HEK293 (cell line): ENCODE results near the gene RALA.

Experiments
- GLIS2 ChIP-seq: fragments of 450-650 bp; formaldehyde crosslinking; IDR thresholded peaks from 2 replicates; pipeline ENCODE4 v1.5.1; 2016; ENCODE audit warnings: missing biosample characterization, missing genetic modification characterization
- YY1 ChIP-seq: fragments of 450-650 bp; formaldehyde crosslinking; IDR thresholded peaks from 2 replicates; pipeline ENCODE4 v1.5.1; 2018; ENCODE audit warnings: missing biosample characterization, missing genetic modification characterization
- ZBTB49 ChIP-seq: fragments of 450-650 bp; formaldehyde crosslinking; IDR thresholded peaks from 2 replicates; pipeline ENCODE4 v1.5.1; 2016; ENCODE audit warnings: missing biosample characterization, missing genetic modification characterization, low read depth
- ZFP69B ChIP-seq: fragments of 450-650 bp; formaldehyde crosslinking; IDR thresholded peaks from 2 replicates; pipeline ENCODE4 v1.5.1; 2016; ENCODE audit warnings: missing biosample characterization, missing genetic modification characterization
- ZNF24 ChIP-seq: fragments of 450-650 bp; formaldehyde crosslinking; IDR thresholded peaks from 2 replicates; pipeline ENCODE4 v1.5.1; 2016; ENCODE audit warnings: missing biosample characterization, missing genetic modification characterization
- ZNF366 ChIP-seq: fragments of 450-650 bp; formaldehyde crosslinking; conservative IDR thresholded peaks from 2 replicates; pipeline ENCODE4 v1.5.1; 2016; ENCODE audit warnings: missing biosample characterization, missing genetic modification characterization
- ZNF48 ChIP-seq: fragments of 450-650 bp; formaldehyde crosslinking; IDR thresholded peaks from 2 replicates; pipeline ENCODE4 v1.5.1; 2016; ENCODE audit warnings: missing biosample characterization, missing genetic modification characterization
- ZNF530 ChIP-seq: fragments of 450-650 bp; formaldehyde crosslinking; IDR thresholded peaks from 2 replicates; pipeline ENCODE4 v1.5.1; 2016; ENCODE audit warnings: low read depth, missing biosample characterization, missing genetic modification characterization
- ZNF704 ChIP-seq: fragments of 450-650 bp; formaldehyde crosslinking; IDR thresholded peaks from 2 replicates; pipeline ENCODE4 v1.5.1; 2016; ENCODE audit warnings: missing biosample characterization, missing genetic modification characterization
- TF ChIP-seq, protein P1 (sequence below): fragments of 450-650 bp; formaldehyde crosslinking; IDR thresholded peaks from 2 replicates; pipeline ENCODE4 v1.5.1; 2016; ENCODE audit warnings: missing biosample characterization, missing genetic modification characterization
- TF ChIP-seq, protein P2 (sequence below): fragments of 450-650 bp; formaldehyde crosslinking; IDR thresholded peaks from 2 replicates; pipeline ENCODE4 v1.5.1; 2016; ENCODE audit warnings: missing biosample characterization, missing genetic modification characterization

GRCh38 chr7:39702133-39702532 lies 78.8 kb downstream of the RALA start:
- TF ChIP-seq, protein P1, sequence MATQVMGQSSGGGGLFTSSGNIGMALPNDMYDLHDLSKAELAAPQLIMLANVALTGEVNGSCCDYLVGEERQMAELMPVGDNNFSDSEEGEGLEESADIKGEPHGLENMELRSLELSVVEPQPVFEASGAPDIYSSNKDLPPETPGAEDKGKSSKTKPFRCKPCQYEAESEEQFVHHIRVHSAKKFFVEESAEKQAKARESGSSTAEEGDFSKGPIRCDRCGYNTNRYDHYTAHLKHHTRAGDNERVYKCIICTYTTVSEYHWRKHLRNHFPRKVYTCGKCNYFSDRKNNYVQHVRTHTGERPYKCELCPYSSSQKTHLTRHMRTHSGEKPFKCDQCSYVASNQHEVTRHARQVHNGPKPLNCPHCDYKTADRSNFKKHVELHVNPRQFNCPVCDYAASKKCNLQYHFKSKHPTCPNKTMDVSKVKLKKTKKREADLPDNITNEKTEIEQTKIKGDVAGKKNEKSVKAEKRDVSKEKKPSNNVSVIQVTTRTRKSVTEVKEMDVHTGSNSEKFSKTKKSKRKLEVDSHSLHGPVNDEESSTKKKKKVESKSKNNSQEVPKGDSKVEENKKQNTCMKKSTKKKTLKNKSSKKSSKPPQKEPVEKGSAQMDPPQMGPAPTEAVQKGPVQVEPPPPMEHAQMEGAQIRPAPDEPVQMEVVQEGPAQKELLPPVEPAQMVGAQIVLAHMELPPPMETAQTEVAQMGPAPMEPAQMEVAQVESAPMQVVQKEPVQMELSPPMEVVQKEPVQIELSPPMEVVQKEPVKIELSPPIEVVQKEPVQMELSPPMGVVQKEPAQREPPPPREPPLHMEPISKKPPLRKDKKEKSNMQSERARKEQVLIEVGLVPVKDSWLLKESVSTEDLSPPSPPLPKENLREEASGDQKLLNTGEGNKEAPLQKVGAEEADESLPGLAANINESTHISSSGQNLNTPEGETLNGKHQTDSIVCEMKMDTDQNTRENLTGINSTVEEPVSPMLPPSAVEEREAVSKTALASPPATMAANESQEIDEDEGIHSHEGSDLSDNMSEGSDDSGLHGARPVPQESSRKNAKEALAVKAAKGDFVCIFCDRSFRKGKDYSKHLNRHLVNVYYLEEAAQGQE (tag by site-specific recombination) = no peak
- TF ChIP-seq GLIS2 (tag by site-specific recombination) = no peak
- TF ChIP-seq ZNF24 (tag by site-specific recombination) = no peak
- TF ChIP-seq ZFP69B (tag by site-specific recombination) = no peak
- TF ChIP-seq ZNF366 = no peak
- TF ChIP-seq, protein P2, sequence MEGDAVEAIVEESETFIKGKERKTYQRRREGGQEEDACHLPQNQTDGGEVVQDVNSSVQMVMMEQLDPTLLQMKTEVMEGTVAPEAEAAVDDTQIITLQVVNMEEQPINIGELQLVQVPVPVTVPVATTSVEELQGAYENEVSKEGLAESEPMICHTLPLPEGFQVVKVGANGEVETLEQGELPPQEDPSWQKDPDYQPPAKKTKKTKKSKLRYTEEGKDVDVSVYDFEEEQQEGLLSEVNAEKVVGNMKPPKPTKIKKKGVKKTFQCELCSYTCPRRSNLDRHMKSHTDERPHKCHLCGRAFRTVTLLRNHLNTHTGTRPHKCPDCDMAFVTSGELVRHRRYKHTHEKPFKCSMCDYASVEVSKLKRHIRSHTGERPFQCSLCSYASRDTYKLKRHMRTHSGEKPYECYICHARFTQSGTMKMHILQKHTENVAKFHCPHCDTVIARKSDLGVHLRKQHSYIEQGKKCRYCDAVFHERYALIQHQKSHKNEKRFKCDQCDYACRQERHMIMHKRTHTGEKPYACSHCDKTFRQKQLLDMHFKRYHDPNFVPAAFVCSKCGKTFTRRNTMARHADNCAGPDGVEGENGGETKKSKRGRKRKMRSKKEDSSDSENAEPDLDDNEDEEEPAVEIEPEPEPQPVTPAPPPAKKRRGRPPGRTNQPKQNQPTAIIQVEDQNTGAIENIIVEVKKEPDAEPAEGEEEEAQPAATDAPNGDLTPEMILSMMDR (tag by site-specific recombination) = no peak
- no peak for TF ChIP-seq ZNF530 (tag by site-specific recombination)
- no peak for TF ChIP-seq ZNF704
- no peak for TF ChIP-seq ZNF48
- TF ChIP-seq YY1 (tag by site-specific recombination) = no peak
- no peak for TF ChIP-seq ZBTB49 (tag by site-specific recombination)
